ENCODE measurements around the gene HTR6.

Gene HTR6

GRCh38 chr1:19658186-19658585 lies 6.5 kb upstream of the HTR6 start:
- TF ChIP-seq, protein P1, sequence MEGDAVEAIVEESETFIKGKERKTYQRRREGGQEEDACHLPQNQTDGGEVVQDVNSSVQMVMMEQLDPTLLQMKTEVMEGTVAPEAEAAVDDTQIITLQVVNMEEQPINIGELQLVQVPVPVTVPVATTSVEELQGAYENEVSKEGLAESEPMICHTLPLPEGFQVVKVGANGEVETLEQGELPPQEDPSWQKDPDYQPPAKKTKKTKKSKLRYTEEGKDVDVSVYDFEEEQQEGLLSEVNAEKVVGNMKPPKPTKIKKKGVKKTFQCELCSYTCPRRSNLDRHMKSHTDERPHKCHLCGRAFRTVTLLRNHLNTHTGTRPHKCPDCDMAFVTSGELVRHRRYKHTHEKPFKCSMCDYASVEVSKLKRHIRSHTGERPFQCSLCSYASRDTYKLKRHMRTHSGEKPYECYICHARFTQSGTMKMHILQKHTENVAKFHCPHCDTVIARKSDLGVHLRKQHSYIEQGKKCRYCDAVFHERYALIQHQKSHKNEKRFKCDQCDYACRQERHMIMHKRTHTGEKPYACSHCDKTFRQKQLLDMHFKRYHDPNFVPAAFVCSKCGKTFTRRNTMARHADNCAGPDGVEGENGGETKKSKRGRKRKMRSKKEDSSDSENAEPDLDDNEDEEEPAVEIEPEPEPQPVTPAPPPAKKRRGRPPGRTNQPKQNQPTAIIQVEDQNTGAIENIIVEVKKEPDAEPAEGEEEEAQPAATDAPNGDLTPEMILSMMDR (IDR thresholded peaks at IDR 0.05; ENCODE audit: borderline replicate concordance, extremely low read depth, low read length, poor library complexity, severe bottlenecking) = no peak
- TF ChIP-seq EZH2 (IDR thresholded peaks at IDR 0.05; ENCODE audit: borderline replicate concordance, low read depth, low read length, severe bottlenecking) = no peak
- Histone ChIP-seq H3K9me3 (ENCODE audit: insufficient read depth, low read length, severe bottlenecking) (no peaks in the 10 kb centered on the region), H2AFZ (ENCODE audit: low read depth, low read length) (no peak overlapping the region), H3K4me2 (ENCODE audit: insufficient read depth, low read length) (no peak overlapping the region), H3K36me3 (ENCODE audit: insufficient read depth, low read length) (no peaks in the 10 kb centered on the region), H3K27me3 (ENCODE audit: insufficient read depth, low read length, poor library complexity) (no peaks in the 10 kb centered on the region), H3K9ac (ENCODE audit: low read depth, low read length) (no peak overlapping the region), H3K27ac (ENCODE audit: low read length) (no peak overlapping the region), H3K4me3 (ENCODE audit: low read depth in 1 of 2, low read length in 2 of 2) (no peak overlapping the region), H3K79me2 (ENCODE audit: insufficient read depth, low read length) (no peaks in the 10 kb centered on the region), H4K20me1 (ENCODE audit: insufficient read depth, low read length) (peaks cover 7% of the 10 kb centered on the region; the same call in 1 of the 2 replicates), H3K4me1 (ENCODE audit: insufficient read depth, low read length) (peaks cover 7% of the 10 kb centered on the region)
- ATAC-seq (ENCODE audit: insufficient read depth, low read depth) = no peak
- DNase-seq = no peak

- no peaks in the 10 kb centered on the region for H3K79me2 ChIP-seq (ENCODE audit: insufficient read depth, low read length)
- H3K9me3 ChIP-seq (ENCODE audit: insufficient read depth, low read length, severe bottlenecking) = no peaks in the 10 kb centered on the region
- no peaks in the 10 kb centered on the region for H3K27me3 ChIP-seq (ENCODE audit: insufficient read depth, low read length, poor library complexity)
- no peak overlapping the region for H3K4me2 ChIP-seq (ENCODE audit: insufficient read depth, low read length)
- no peak overlapping the region for H3K4me3 ChIP-seq (ENCODE audit: low read depth in 1 of 2, low read length in 2 of 2)
- H3K9ac ChIP-seq (ENCODE audit: low read depth, low read length) = no peak overlapping the region
- ATAC-seq (ENCODE audit: insufficient read depth, low read depth) (peak; percentile 46; the same call in 2 of the 3 replicates), DNase-seq (peak; percentile 33)
- no peaks in the 10 kb centered on the region for H3K36me3 ChIP-seq (ENCODE audit: insufficient read depth, low read length)
- peaks cover 7% of the 10 kb centered on the region; the same call in 1 of the 2 replicates for H4K20me1 ChIP-seq (ENCODE audit: insufficient read depth, low read length)
- TF ChIP-seq, protein P1 (IDR thresholded peaks at IDR 0.05; ENCODE audit: borderline replicate concordance, extremely low read depth, low read length, poor library complexity, severe bottlenecking) = peak; percentile 77
- no peak for TF ChIP-seq EZH2 (IDR thresholded peaks at IDR 0.05; ENCODE audit: borderline replicate concordance, low read depth, low read length, severe bottlenecking)
- no peak overlapping the region for H3K27ac ChIP-seq (ENCODE audit: low read length)
- no peaks in the 10 kb centered on the region for H3K4me1 ChIP-seq (ENCODE audit: insufficient read depth, low read length)
- no peak overlapping the region for H2AFZ ChIP-seq (ENCODE audit: low read depth, low read length)
Observed at GRCh38 chr1:19661721-19662228, 2.9 kb upstream of the HTR6 start.

GRCh38 chr1:19662313-19662712 lies 2.4 kb upstream of the HTR6 start:
- H3K4me2 ChIP-seq (ENCODE audit: insufficient read depth, low read length) = no peak overlapping the region
- H3K27me3 ChIP-seq (ENCODE audit: insufficient read depth, low read length, poor library complexity) = no peaks in the 10 kb centered on the region
- H3K9me3 ChIP-seq (ENCODE audit: insufficient read depth, low read length, severe bottlenecking) = no peaks in the 10 kb centered on the region
- DNase-seq (no peak), ATAC-seq (ENCODE audit: insufficient read depth, low read depth) (no peak)
- no peak overlapping the region for H3K4me3 ChIP-seq (ENCODE audit: low read depth in 1 of 2, low read length in 2 of 2)
- H3K4me1 ChIP-seq (ENCODE audit: insufficient read depth, low read length) = no peaks in the 10 kb centered on the region
- H3K36me3 ChIP-seq (ENCODE audit: insufficient read depth, low read length) = no peaks in the 10 kb centered on the region
- peaks cover 7% of the 10 kb centered on the region; the same call in 1 of the 2 replicates for H4K20me1 ChIP-seq (ENCODE audit: insufficient read depth, low read length)
- H3K79me2 ChIP-seq (ENCODE audit: insufficient read depth, low read length) = no peaks in the 10 kb centered on the region
- H2AFZ ChIP-seq (ENCODE audit: low read depth, low read length) = no peak overlapping the region
- no peak for TF ChIP-seq EZH2 (IDR thresholded peaks at IDR 0.05; ENCODE audit: borderline replicate concordance, low read depth, low read length, severe bottlenecking)
- TF ChIP-seq, protein P1 (IDR thresholded peaks at IDR 0.05; ENCODE audit: borderline replicate concordance, extremely low read depth, low read length, poor library complexity, severe bottlenecking) = no peak
- H3K9ac ChIP-seq (ENCODE audit: low read depth, low read length) = no peak overlapping the region
- no peak overlapping the region for H3K27ac ChIP-seq (ENCODE audit: low read length)

DNA sequence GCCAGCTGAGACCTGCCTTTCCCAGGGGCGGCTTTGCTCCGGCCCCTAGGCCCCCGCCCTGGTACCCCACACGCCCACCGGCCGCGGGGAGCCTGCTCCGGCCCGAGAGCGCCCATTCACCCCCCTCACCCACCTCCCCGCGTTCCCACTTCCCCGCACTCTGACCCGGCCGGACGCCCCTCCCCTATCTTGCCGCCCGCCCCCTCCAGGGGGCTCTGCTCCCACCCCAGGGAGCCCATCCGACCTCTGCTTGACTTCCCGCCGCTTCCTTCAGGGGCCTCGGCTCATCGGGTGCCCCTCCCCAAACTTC lies 466 bp downstream of the HTR6 start:
- H3K79me2 ChIP-seq (ENCODE audit: insufficient read depth, low read length) = no peaks in the 10 kb centered on the region
- H3K4me3 ChIP-seq (ENCODE audit: low read depth in 1 of 2, low read length in 2 of 2) = no peak overlapping the region
- H3K27ac ChIP-seq (ENCODE audit: low read length) = no peak overlapping the region
- DNase-seq (no peak), ATAC-seq (ENCODE audit: insufficient read depth, low read depth) (no peak)
- H3K9ac ChIP-seq (ENCODE audit: low read depth, low read length) = no peak overlapping the region
- H3K9me3 ChIP-seq (ENCODE audit: insufficient read depth, low read length, severe bottlenecking) = no peaks in the 10 kb centered on the region
- H2AFZ ChIP-seq (ENCODE audit: low read depth, low read length) = no peak overlapping the region
- no peaks in the 10 kb centered on the region for H3K27me3 ChIP-seq (ENCODE audit: insufficient read depth, low read length, poor library complexity)
- H3K36me3 ChIP-seq (ENCODE audit: insufficient read depth, low read length) = no peaks in the 10 kb centered on the region
- H4K20me1 ChIP-seq (ENCODE audit: insufficient read depth, low read length) = peaks cover 4% of the 10 kb centered on the region; the same call in 1 of the 2 replicates
- H3K4me2 ChIP-seq (ENCODE audit: insufficient read depth, low read length) = no peak overlapping the region
- no peak for TF ChIP-seq EZH2 (IDR thresholded peaks at IDR 0.05; ENCODE audit: borderline replicate concordance, low read depth, low read length, severe bottlenecking)
- TF ChIP-seq, protein P1 (IDR thresholded peaks at IDR 0.05; ENCODE audit: borderline replicate concordance, extremely low read depth, low read length, poor library complexity, severe bottlenecking) = no peak
- no peaks in the 10 kb centered on the region for H3K4me1 ChIP-seq (ENCODE audit: insufficient read depth, low read length)

All from DND-41 (cell line).